ENCODE measurements around the gene AKT1. TPM values are rescaled to one million over a fixed set of nuclear protein-coding genes. Genes with fewer than 3 reads are reported as not detected.
"Not testable (repeated sequence)": the region's sequence is repeated elsewhere in the genome, so short reads cannot be mapped to it uniquely, and the experiment has no call there.

AKT1 gene
- total RNA-seq, 1 donor = 188 TPM

- Histone ChIP-seq H3K27ac (ENCODE audit: low read depth, low read length) (no peak overlapping the region), H3K4me1 (ENCODE audit: insufficient read depth, low read length) (peaks cover 16% of the 10 kb centered on the region), H3K9me3 (ENCODE audit: low read depth, low read length) (no peaks in the 10 kb centered on the region), H3K4me2 (ENCODE audit: insufficient read depth, low read length) (no peak overlapping the region), H3K79me2 (ENCODE audit: insufficient read depth, low read length) (peaks cover 16% of the 10 kb centered on the region), H3K4me3 (ENCODE audit: insufficient read depth, low read length) (no peak overlapping the region), H3K27me3 (ENCODE audit: insufficient read depth, low read length) (no peaks in the 10 kb centered on the region), H4K20me1 (ENCODE audit: insufficient read depth, low read length) (no peaks in the 10 kb centered on the region), H3K36me3 (ENCODE audit: insufficient read depth, low read length) (no peaks in the 10 kb centered on the region), H2AFZ (ENCODE audit: low read length) (no peak overlapping the region)
- TF ChIP-seq CTCF (IDR thresholded peaks at IDR 0.05; ENCODE audit: extremely low read depth, low read depth, low read length) = no peak
- DNase-seq (ENCODE audit: insufficient read length, low spot score, missing footprints) = peak; percentile 31
Observed at GRCh38 chr14:104817930-104818713, 22.6 kb upstream of the AKT1 start.

- Histone ChIP-seq H3K27ac (ENCODE audit: low read depth, low read length) (peak overlapping the region; percentile 85), H3K79me2 (ENCODE audit: insufficient read depth, low read length) (peaks cover 16% of the 10 kb centered on the region), H3K4me1 (ENCODE audit: insufficient read depth, low read length) (peaks cover 16% of the 10 kb centered on the region), H3K4me2 (ENCODE audit: insufficient read depth, low read length) (peak overlapping the region; percentile 93), H3K4me3 (ENCODE audit: insufficient read depth, low read length) (peak overlapping the region; percentile 94), H2AFZ (ENCODE audit: low read length) (peak overlapping the region; percentile 99), H4K20me1 (ENCODE audit: insufficient read depth, low read length) (no peaks in the 10 kb centered on the region), H3K27me3 (ENCODE audit: insufficient read depth, low read length) (no peaks in the 10 kb centered on the region), H3K9me3 (ENCODE audit: low read depth, low read length) (no peaks in the 10 kb centered on the region), H3K36me3 (ENCODE audit: insufficient read depth, low read length) (no peaks in the 10 kb centered on the region)
- TF ChIP-seq CTCF (IDR thresholded peaks at IDR 0.05; ENCODE audit: extremely low read depth, low read depth, low read length) = no peak
- no peak for DNase-seq (ENCODE audit: insufficient read length, low spot score, missing footprints)
Observed at GRCh38 chr14:104816616-104816884, 21.0 kb upstream of the AKT1 start.

GRCh38 chr14:104814701-104815100 lies 19.2 kb upstream of the AKT1 start:
- Histone ChIP-seq H3K4me3 (ENCODE audit: insufficient read depth, low read length) (peak overlapping the region; percentile 94), H3K4me2 (ENCODE audit: insufficient read depth, low read length) (peak overlapping the region; percentile 93), H3K79me2 (ENCODE audit: insufficient read depth, low read length) (peaks cover 16% of the 10 kb centered on the region), H3K4me1 (ENCODE audit: insufficient read depth, low read length) (peaks cover 16% of the 10 kb centered on the region)
- H3K27ac ChIP-seq (ENCODE audit: low read depth, low read length); H3K9me3 ChIP-seq (ENCODE audit: low read depth, low read length); H3K27me3 ChIP-seq (ENCODE audit: insufficient read depth, low read length); DNase-seq (ENCODE audit: insufficient read length, low spot score, missing footprints); H4K20me1 ChIP-seq (ENCODE audit: insufficient read depth, low read length); H3K36me3 ChIP-seq (ENCODE audit: insufficient read depth, low read length); H2AFZ ChIP-seq (ENCODE audit: low read length): not testable (repeated sequence)

- H3K79me2 ChIP-seq (ENCODE audit: insufficient read depth, low read length) = peaks cover 16% of the 10 kb centered on the region
- no peaks in the 10 kb centered on the region for H4K20me1 ChIP-seq (ENCODE audit: insufficient read depth, low read length)
- no peak overlapping the region for H3K4me2 ChIP-seq (ENCODE audit: insufficient read depth, low read length)
- no peak overlapping the region for H3K27ac ChIP-seq (ENCODE audit: low read depth, low read length)
- no peak for TF ChIP-seq CTCF (IDR thresholded peaks at IDR 0.05; ENCODE audit: extremely low read depth, low read depth, low read length)
- H2AFZ ChIP-seq (ENCODE audit: low read length) = no peak overlapping the region
- H3K9me3 ChIP-seq (ENCODE audit: low read depth, low read length) = no peaks in the 10 kb centered on the region
- DNase-seq (ENCODE audit: insufficient read length, low spot score, missing footprints) = no peak
- no peaks in the 10 kb centered on the region for H3K27me3 ChIP-seq (ENCODE audit: insufficient read depth, low read length)
- no peaks in the 10 kb centered on the region for H3K36me3 ChIP-seq (ENCODE audit: insufficient read depth, low read length)
- H3K4me3 ChIP-seq (ENCODE audit: insufficient read depth, low read length) = no peak overlapping the region
- H3K4me1 ChIP-seq (ENCODE audit: insufficient read depth, low read length) = peaks cover 16% of the 10 kb centered on the region
Observed at GRCh38 chr14:104813286-104813685, 17.7 kb upstream of the AKT1 start.

All from osteoblast (primary cell).